ENCODE measurements around the gene CRACR2A. TPM values are rescaled to one million over a fixed set of nuclear protein-coding genes. Genes with fewer than 3 reads are reported as not detected.

CRACR2A gene, protein sequence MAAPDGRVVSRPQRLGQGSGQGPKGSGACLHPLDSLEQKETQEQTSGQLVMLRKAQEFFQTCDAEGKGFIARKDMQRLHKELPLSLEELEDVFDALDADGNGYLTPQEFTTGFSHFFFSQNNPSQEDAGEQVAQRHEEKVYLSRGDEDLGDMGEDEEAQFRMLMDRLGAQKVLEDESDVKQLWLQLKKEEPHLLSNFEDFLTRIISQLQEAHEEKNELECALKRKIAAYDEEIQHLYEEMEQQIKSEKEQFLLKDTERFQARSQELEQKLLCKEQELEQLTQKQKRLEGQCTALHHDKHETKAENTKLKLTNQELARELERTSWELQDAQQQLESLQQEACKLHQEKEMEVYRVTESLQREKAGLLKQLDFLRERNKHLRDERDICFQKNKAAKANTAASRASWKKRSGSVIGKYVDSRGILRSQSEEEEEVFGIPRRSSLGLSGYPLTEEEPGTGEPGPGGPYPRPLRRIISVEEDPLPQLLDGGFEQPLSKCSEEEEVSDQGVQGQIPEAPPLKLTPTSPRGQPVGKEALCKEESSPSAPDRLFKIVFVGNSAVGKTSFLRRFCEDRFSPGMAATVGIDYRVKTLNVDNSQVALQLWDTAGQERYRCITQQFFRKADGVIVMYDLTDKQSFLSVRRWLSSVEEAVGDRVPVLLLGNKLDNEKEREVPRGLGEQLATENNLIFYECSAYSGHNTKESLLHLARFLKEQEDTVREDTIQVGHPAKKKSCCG
- 14.0 TPM for total RNA-seq

DNA sequence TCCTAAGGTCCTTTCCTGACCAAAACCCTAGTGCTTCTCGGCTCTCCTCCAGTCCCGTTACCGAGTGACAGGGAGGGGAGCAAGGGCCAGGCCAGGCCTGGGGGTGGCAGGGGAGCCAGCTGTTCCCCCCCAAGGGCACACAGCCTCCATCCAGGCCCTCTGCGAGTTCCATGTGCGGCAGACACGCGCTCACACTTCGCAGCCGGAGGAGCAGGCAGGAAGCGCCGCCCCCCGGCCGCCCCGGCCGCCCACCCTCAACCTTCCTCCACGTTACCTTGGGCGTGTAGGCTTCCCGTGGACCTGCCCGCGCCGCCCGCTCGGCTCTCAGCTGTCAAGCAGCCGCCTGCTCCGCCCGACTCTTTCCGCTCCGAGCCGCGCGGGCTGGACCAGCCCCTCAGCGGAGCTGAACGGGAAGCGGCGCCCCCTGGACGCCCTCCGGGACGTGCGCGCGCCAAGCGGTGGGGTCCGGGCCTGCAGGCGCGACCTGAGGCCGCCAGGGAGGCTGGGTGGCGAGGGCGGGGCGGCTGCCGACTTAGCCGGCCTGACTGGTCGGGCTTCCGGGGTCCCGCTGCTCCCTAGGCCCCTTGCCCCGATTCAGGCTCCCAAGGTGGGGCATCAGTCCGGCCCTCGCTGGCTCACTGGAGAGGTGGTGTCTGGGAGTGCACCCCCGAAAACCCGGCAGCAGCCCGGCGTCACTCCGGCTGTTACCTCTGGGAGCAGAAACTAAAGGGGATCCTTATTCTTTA, at the start of gene CRACR2A:
Gene CRACR2A (minus strand): TSS at position 369 of the 746 bp plus-strand sequence. CDS start 56,110 bp downstream, outside the sequence.
- DNase-seq (ENCODE audit: low read depth in 2 of 3, low spot score in 2 of 3) = peak; percentile 59 to 86 (median 85)

DNA sequence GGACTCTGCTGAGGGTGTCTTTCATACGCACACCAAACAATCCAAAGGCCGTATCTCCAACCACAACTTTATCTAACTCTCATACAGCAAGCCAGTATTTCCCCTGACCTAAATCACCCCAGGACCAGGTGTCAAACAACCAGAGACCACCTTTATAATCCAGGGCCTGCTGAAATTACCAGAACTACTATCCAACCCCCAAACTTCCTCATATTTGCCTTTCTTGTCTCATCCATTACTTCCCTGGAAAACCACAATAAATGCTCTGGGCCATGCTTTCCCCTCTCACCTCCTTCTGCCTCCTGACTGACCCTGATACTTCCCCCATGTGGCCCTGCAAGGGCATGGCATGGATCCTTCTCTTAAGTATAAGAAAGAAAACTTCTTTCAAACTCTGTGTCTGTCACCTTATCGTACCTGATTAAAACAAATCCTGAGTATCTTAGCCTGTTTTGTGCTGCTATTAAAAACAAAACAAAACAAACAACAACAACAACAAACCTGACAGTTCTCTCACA, 44.7 kb upstream of the CRACR2A start:
- peak in 2 of 3 donors; percentile 14 to 28 for DNase-seq (ENCODE audit: low read depth in 2 of 3, low spot score in 2 of 3)

DNA sequence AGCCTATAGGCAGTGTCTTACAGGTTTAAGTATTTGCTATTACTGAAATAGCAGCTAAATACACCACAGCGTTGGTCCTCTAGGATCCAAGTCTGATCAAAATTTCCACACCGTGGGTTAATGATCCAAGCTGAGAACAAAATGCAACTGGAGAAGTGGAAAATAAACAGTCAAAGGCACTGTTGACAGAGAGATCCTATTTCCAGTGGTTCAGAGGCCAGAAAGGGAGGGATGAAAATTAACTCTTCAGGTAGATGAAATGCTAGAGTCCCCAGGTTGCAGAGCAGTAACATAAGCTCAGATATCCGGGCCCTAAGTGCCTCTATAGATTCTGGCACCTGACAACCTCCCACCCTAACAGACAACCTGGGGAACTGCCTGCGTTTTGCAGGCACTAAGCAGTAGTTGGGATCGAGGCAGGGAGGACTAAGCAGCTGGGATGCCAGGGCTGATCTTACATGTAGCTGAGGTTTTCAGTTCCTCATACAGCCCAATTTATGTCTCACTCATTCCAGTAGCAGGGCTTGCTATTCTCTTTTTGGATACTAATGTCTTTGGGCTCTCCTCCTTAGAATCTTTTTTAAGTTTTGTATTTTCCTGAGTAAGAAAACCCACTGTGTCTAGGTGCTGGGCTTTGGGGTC, 42.7 kb upstream of the CRACR2A start:
- DNase-seq (ENCODE audit: low read depth in 2 of 3, low spot score in 2 of 3) = no peak

DNA sequence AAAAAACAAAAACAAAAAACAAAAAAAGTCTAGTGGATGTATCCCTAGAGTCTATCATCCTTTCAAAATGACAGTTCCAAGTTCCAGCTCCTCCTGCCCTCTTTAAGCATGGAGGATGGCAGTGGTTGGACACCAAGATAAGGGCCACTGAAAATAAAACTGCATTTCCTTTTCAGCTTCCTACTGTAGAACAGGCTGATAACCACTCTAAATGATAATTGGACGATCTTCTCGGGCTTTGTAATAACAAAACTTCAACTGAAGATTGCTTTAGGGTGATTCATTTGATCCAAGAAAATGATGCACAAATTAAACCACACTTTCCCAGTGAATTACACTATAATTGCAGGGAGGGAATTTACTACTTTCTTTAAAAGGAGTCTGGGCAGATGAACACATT, 42.2 kb upstream of the CRACR2A start:
- DNase-seq (ENCODE audit: low read depth in 2 of 3, low spot score in 2 of 3) = no peak

DNA sequence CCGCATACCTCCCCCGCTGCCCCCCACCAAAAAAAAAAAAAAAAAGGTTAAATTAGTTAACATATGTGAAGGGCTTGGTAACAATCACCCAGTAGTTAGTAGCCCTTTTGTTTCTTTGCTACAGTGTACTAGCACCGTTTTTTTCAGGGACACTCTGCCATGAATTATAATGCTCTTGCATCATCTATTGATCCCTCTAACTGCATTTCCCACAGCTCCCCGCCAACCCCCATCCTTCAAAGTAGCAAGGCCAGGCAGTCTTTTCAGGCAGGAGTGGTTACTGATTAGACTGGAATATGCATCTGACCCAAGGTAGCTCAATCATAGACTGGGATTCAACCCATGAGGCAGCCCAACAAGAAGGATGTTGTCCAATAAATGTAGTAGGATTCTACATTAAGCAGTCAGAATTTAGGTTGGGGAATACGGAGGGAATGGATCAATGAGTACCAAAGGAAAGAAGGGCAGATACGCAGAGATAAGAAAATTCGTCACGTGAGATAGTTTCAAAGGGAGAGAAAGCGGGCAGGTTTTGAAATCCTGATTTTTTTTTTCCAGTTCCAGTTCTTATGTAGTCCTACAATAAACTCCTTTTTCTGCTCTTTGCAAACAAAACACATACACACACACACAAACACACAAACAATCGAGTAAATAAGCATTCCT, 39.8 kb upstream of the CRACR2A start:
- no peak for DNase-seq (ENCODE audit: low read depth in 2 of 3, low spot score in 2 of 3)

DNA sequence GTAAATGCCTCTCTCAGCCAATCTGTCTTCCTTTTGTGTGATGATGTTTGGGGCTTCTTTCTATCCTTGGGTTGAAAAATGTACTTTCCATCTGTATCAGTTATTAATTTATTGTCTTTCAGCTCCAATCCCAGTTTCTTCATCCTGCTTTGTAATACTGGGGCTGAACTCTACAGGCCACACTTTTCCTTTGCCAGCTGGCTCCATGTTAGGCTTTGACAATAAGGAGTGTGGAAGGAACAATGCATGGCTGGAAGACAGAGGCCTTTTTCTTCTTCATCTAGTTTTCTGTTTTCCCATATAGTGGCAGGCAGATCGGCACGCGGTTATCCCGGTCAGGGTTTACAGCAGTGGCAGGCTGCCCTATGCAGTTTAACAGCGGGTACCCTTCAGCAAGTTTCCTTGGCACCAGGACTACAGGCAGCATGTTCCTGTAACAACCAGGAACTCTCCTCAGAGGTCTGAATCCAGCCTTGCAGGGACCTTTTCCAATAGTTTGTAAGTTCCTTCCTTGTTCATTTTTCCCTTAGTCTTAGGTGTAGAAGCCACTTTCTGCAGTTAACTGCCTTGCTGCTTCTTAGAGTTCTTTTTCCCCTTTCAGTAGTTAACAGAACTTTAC, 38.5 kb upstream of the CRACR2A start:
- no peak for DNase-seq (ENCODE audit: low read depth in 2 of 3, low spot score in 2 of 3)

DNA sequence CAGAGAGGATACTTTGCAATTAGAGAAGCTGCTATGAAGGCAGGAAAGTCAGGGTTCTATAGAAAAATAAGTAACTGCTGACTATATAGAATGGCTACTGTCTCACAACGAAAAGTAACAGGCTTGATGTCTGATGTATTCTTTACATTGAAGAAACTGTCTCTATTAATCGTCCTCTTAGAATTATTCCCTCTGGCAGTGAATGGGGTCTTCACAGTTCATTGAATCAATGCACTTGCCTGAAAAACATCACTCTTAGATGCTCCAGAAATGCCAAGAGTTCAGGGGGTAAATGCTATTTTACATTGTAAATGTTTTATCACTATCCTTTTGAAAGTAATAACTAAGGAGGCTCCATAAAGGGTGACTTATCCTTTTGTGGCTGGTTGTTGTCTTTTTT, 37.7 kb upstream of the CRACR2A start:
- DNase-seq (ENCODE audit: low read depth in 2 of 3, low spot score in 2 of 3) = no peak

DNA sequence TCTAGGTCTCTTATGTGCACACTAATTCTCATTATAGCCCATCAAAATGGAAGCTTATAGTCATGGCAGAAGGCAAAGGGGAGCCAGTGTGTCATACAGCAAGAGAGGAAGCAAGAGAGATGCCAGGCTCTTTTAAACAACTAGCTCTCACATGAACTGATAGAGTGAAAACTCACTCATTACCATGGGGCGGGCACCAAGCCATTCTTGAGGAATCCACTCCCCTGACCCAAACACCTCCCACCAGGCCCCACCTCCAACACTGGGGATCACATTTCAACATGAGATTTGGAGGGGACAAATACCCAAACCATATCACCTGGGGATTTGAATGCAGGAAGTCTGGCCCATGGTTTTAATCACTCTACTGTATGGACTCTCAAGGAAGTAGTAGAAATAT, 36.9 kb upstream of the CRACR2A start:
- no peak for DNase-seq (ENCODE audit: low read depth in 2 of 3, low spot score in 2 of 3)

DNA sequence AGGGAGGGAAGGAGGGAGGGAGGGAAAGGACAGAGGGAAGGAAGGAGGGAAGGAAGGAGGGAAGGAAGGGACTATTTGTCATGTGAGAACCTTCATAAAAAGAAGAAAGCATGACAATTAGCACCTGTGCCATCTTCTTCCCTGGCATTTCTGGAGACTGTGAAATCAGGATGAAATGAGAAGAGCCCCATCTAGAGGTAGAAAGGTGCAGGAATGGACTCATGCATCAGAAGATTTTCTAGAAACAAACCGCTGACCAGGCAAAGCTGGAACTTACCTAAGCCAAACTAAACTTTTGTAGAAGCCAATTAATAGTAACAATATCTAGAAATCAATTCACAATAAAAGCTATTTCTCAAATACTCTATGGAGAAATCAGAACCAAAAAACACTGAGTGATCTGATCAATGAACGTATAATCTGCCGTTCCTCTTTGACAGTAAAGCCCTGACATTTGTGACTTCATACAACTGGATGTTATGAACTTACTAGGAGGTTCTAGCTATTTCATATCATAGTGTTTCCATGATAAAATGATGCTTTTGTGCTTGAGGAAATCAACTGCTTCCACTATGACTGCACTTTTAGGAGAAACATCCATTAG, 24.4 kb upstream of the CRACR2A start:
- DNase-seq (ENCODE audit: low read depth in 2 of 3, low spot score in 2 of 3) = peak in 2 of 3 donors; percentile 22 to 62

DNA sequence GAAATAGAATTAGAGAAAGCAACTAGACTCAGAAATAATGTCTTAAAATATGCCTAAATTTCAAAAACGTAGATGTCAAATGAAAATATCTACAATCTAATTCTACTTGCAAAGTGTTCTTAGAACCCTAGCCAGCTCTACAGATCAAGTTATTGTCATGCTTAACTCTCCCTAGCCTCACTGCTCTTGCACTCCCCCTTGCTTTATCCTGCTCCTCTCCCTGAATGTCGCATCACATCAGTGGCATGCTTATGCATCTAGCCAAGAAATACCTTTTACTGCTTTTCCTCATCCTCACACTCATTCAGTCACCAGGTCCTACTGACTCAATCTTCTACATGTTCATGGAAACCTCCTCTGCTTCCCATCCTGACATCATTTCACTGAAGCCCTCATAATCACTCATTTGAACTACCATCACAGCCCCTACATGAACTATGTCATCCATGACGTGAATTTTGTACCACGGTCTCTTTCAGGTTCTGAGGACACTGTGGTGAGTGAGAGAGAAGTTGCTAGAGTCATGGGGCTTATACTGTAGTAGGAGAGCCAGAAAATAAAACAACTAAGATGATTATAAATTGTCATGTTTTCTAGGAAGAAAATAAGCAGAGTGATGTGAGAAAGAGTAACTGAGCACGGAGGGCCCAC, 22.6 kb upstream of the CRACR2A start:
- no peak for DNase-seq (ENCODE audit: low read depth in 2 of 3, low spot score in 2 of 3)

DNA sequence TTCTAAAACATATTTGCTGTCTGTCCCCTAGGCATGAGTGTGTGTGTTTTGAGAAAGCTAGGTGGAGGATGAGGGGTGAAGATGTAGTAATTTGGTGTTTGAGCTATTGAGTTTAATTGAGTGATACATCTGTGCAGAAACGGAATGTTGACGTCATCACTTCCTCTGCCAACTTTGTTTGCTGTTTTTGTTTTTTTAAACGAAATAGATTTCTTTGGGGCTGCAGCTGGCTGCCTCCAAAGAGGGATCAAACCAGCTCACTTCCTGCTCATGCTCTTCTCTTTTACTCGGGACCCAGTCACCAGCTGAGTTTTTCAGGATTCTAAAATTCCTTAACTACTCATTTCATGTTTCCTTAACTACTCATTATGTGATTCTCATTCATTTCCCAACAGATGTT, 19.5 kb upstream of the CRACR2A start:
- DNase-seq (ENCODE audit: low read depth in 2 of 3, low spot score in 2 of 3) = no peak

DNA sequence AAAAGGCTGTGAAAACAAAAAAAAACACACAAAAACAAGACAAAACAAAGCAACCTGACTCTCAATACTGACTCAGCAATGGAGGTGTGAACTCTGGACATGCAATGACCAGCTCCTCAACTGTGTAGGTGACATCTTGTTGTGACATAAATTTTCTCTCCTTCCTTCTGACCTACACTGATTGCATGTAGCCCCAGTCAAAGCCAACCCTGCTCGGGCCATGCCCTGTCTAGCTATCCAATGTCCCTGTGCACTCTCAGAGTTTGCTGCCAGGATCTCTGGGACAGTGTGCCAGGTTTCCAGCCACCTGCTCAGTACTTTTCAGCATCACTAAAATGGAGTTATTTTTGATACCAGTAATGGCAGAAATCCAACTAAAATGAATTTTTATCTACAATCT, 18.9 kb upstream of the CRACR2A start:
- no peak for DNase-seq (ENCODE audit: low read depth in 2 of 3, low spot score in 2 of 3)

DNA sequence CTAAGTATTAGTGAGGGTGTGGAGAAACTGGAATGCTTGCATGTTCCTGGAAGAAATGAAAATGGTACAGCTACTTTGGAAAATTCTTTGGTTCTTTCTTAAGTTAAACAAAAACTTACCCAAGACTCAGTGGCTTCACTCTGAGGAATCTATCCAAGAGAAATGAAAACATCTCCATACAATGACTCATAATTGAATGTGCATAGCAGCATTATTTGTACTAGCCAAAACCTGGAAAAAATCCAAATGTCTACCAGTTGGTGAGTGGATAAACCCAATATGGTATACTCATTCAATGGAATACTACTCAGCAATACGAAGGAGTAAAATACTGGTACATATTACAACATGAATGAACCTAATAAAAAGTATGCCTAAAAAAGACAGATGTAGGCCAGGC, 18.0 kb upstream of the CRACR2A start:
- no peak for DNase-seq (ENCODE audit: low read depth in 2 of 3, low spot score in 2 of 3)

DNA sequence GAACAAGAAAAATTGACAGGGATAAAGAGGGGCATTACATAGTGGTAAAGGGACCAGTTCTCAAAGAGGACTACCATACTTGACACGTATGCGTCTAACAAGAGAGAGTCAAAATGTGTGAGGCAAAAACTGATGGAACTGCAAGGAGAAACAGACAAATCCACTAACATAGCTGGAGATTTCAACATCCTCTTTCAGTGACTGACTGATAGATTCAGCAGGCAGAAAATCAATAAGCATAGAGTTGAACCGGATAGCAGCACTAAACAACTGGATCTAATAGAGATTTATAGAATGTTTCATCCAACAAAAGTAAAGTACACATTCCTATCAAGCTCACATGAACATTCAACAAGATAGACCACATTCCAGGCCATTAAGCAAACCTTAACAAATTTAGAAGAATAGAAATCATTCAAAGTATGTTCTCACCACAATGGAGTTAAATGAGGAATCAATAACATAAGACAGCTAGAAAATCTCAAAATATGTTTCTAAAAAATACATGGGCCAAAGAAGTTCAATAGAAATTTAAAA, 16.1 kb upstream of the CRACR2A start:
- no peak for DNase-seq (ENCODE audit: low read depth in 2 of 3, low spot score in 2 of 3)

DNA sequence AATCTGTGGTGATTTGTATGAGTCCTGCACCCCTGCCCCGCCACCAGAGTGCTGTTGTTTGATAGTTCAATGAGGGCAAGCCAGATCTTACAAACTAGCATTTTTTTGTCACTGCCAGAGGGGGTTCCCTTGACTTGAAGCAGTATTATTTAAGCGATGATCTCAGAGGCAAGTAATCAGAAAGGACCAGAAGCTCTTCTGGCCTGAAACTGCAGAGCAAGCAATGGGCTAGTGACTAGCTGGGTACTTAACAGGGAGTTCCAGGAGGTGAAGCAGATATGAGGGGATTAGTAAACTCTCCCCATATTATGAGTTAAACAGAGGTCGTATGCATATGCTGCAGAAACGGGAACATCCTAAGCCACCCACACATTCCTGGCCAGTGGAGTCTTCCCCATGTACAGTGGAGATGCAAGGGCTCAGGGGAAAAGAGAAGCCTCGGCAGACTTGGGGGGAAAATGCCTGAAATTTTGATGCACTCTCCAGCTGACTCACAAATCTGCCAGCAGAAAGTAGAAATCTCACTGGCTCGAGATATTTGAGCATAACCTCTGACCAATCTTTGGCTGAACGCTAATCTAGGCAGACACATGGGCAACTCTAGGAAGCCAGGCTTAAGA, 8.3 kb upstream of the CRACR2A start:
- DNase-seq (ENCODE audit: low read depth in 2 of 3, low spot score in 2 of 3) = no peak

DNA sequence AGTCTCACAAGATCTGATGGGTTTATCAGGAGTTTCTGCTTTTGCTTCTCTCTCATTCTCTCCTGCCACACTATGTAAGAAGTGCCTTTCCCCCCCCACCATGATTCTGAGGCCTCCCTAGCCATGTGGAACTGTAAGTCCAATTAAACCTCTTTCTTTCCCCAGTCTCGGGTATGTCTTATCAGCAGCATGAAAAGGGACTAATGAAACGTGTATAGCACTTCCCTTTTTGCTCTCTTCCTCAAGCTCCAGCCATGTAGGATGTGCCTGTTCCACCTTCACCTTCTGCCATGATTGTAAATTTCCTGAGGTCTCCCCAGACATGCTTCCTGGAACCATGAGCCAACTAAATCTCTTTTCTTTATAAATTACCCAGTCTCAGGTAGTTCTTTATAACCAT, 7.0 kb upstream of the CRACR2A start:
- peak in 1 of 3 donors; percentile 21 for DNase-seq (ENCODE audit: low read depth in 2 of 3, low spot score in 2 of 3)

DNA sequence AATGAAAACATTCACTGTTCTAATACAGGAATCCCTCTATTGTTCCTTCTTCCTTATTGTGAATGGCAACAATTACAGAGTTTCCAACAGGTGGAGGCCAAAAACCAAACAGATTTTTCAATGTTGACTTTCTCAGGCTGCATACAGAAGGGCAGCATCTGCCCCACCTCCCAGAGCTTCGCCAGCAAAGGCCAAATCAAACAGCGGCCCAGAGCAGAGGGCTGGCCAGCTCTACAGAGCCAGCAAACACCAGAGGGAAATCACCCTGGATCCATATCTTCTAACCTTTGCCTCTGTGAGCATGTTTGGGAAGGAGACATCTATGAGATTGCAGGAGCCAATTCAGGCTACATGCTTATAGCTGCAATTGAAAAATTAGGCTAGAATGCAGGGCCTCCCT, 4.4 kb upstream of the CRACR2A start:
- no peak for DNase-seq (ENCODE audit: low read depth in 2 of 3, low spot score in 2 of 3)

DNA sequence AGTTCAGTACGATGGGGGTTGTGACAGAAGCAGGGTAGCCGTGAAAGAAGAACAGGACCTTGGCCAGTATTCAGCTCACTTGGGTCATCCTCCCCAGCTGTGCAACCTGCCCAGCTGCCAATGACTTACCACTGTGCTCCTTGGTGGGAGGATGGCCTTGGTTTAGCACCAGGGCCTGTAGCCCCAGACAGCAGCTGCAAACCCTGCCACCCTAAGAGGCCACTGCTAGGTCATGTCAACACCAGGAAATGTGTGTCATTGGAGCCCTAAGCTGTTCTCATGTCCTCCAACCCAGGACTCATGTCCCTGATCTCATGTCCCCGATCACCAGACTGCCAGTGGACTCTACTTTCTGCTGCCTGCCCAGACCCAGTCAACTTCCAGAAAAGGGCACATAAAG, 3.0 kb upstream of the CRACR2A start:
- DNase-seq (ENCODE audit: low read depth in 2 of 3, low spot score in 2 of 3) = no peak
